Subcutaneous abdominal adipose tissue (tissue), 5 donors: ENCODE data around the gene KDELR1.

ENCODE experiments used
- H3K27ac ChIP-seq: one replicate; pipeline ENCODE4 v1.7.0; 2013; ENCODE audit warnings: low read depth, mild to moderate bottlenecking, inconsistent platforms, low read length, moderate library complexity
- H3K27me3 ChIP-seq, 5 donors: one replicate each; pipeline ENCODE4 v1.7.0; 2013; ENCODE audit warnings: low read length in 5 of 5, inconsistent platforms in 1 of 5; ENCODE audit not compliant: control insufficient read depth in 5 of 5, insufficient read depth in 4 of 5
- H3K36me3 ChIP-seq, 5 donors: one replicate each; pipeline ENCODE4 v1.7.0; 2013; ENCODE audit warnings: low read length in 5 of 5; ENCODE audit not compliant: control insufficient read depth in 5 of 5, insufficient read depth in 5 of 5
- H3K4me1 ChIP-seq, 5 donors: one replicate each; pipeline ENCODE4 v1.7.0; 2013; ENCODE audit warnings: low read length in 5 of 5, mild to moderate bottlenecking in 3 of 5, moderate library complexity in 1 of 5; ENCODE audit not compliant: control insufficient read depth in 5 of 5, insufficient read depth in 5 of 5
- H3K4me3 ChIP-seq, 5 donors: one replicate each; pipeline ENCODE4 v1.7.0; 2013; ENCODE audit warnings: low read length in 5 of 5, low read depth in 1 of 5
- H3K9ac ChIP-seq, 5 donors: one replicate each; pipeline ENCODE4 v1.7.0; 2013; ENCODE audit warnings: low read length in 5 of 5, mild to moderate bottlenecking in 4 of 5, moderate library complexity in 3 of 5
- H3K9me3 ChIP-seq, 5 donors: one replicate each; pipeline ENCODE4 v1.7.0; 2013; ENCODE audit warnings: low read length in 5 of 5; ENCODE audit not compliant: control insufficient read depth in 5 of 5
- donor health status: healthy.
- donor health status: healthy.
- donor health status: healthy.
- donor health status: healthy.
- donor health status: healthy.

The KDELR1 gene

DNA sequence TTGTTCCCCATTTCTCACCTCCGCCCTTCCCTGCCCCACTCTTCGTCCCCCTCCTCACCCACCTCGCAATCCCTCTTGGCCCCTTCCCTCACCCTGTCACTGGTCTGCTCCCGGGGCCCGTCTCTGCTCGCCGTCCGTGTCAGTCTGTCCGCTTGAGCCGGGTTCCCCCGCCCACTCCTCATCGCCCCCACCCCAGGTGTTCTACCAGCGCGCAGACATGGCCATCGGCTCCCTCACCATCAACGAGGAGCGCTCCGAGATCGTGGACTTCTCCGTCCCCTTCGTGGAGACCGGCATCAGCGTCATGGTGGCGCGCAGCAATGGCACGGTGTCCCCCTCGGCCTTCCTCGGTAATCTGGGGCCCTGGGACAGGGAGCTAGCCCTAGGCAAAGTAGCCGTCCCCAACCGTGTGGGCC lies 24.5 kb upstream of the KDELR1 start:
- no peaks in the 10 kb centered on the region for H3K9me3 ChIP-seq
- peaks cover 0 to 11% (median 0%) of the 10 kb centered on the region in 5 donors for H3K4me1 ChIP-seq
- peak overlapping the region in 3 of 5 donors; percentile 4 to 47 (median 21) for H3K4me3 ChIP-seq
- H3K36me3 ChIP-seq: no peaks in the 10 kb centered on the region
- peaks cover 0 to 16% (median 3%) of the 10 kb centered on the region in 5 donors for H3K27me3 ChIP-seq
- no peak overlapping the region for H3K27ac ChIP-seq
- no peak overlapping the region for H3K9ac ChIP-seq

DNA sequence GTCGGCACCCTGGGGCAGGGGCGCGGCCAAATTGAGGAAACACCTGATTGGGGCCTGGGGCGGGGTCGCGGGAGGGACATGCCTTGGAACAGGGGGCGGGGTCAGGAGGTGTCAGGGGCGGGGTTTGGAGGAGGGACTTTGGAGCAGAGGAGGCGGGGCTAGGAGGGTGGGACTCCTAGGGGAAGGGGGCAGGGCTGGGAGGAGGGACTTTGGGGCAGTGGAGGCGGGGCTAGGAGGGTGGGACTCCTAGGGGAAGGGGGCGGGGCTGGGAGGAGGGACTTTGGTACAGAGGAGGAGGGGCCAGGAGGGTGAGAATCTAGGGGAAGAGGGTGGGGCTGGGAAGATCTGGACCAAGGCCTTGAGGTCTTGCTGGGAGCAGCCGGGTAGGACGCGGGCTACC lies 24.0 kb upstream of the KDELR1 start:
- no peak overlapping the region for H3K9ac ChIP-seq
- H3K9me3 ChIP-seq: no peaks in the 10 kb centered on the region
- H3K27me3 ChIP-seq: peaks cover 0 to 16% (median 5%) of the 10 kb centered on the region in 5 donors
- no peaks in the 10 kb centered on the region for H3K36me3 ChIP-seq
- peaks cover 0 to 11% (median 0%) of the 10 kb centered on the region in 5 donors for H3K4me1 ChIP-seq
- H3K27ac ChIP-seq: no peak overlapping the region
- H3K4me3 ChIP-seq: peak overlapping the region in 3 of 5 donors; percentile 4 to 47 (median 21)

DNA sequence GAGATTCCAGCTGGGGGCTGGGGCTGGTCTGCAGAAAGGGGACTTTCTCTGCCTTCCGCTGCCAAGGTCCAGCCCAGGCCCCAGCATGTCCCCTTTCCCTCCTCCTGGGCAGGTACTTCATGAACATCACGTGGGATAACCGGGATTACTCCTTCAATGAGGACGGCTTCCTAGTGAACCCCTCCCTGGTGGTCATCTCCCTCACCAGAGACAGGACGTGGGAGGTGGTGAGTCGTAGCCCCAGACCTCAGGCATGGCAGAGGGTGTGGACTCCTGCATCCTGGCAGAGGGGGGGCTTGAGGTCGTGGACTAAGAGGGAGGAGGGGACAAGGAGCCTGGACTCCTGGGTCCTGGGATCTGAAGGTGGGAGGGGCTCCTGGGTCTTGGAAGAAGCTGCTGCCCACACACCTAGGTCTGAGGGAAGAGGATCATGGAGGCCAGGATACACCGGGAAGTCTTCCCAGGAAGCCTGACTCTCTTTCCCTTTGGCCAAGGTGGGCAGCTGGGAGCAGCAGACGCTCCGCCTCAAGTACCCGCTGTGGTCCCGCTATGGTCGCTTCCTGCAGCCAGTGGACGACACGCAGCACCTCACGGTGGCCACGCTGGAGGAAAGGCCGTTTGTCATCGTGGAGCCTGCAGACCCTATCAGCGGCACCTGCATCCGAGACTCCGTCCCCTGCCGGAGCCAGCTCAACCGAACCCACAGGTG lies 22.7 kb upstream of the KDELR1 start:
- Histone ChIP-seq H3K27me3 (peaks cover 0 to 16% (median 5%) of the 10 kb centered on the region in 5 donors), H3K27ac (no peak overlapping the region), H3K4me3 (no peak overlapping the region)

DNA sequence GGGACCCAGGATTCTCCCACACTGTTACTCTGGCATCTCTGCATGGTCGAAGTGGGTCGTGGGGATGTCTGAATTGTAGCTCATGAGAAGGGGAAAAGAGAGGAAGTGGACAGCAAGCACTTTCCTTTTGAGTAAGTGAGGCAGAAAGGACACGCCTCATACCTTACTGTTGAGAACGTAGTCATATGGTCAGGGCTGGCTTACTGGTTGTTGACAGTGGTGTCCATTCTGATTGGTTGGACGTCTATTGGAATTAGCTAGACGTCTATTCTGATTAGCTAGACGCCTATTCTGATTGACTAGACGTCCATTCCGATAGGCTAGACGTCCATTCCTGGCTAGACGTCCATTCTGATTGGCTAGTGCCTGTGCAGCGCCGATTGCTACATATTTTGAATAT lies 14.5 kb upstream of the KDELR1 start:
- Histone ChIP-seq H3K36me3 (no peaks in the 10 kb centered on the region), H3K9me3 (peaks cover 0 to 7% (median 4%) of the 10 kb centered on the region in 5 donors), H3K27me3 (peaks cover 0 to 4% (median 2%) of the 10 kb centered on the region in 5 donors), H3K4me1 (no peaks in the 10 kb centered on the region), H3K9ac (no peak overlapping the region), H3K4me3 (no peak overlapping the region), H3K27ac (no peak overlapping the region)

More for the DNA sequence above, 22.7 kb upstream of the KDELR1 start:
- H3K36me3 ChIP-seq: no peaks in the 10 kb centered on the region
- peaks cover 0 to 9% (median 0%) of the 10 kb centered on the region in 5 donors for H3K4me1 ChIP-seq
- no peak overlapping the region for H3K9ac ChIP-seq
- H3K9me3 ChIP-seq: no peaks in the 10 kb centered on the region

DNA sequence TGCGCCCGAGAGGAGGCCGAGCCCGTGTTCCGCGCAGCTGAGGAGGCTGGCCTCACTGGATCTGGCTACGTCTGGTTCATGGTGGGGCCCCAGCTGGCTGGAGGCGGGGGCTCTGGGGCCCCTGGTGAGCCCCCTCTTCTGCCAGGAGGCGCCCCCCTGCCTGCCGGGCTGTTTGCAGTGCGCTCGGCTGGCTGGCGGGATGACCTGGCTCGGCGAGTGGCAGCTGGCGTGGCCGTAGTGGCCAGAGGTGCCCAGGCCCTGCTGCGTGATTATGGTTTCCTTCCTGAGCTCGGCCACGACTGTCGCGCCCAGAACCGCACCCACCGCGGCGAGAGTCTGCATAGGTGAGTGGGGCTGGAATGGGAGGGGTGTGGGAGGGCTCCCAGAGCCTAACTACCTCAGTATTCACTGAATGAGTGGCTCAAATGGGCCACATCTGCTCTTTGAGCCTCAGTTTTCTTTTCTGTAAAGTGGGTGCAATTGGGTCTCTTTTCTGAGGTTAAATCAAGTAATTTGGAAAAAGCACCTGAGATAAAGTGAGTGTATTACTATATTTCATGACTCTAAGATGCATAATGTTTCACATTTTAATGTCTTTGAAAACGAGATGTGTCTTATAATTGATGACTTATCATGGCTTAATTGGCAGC lies 13.8 kb upstream of the KDELR1 start:
- H3K27me3 ChIP-seq: peaks cover 0 to 4% (median 0%) of the 10 kb centered on the region in 5 donors
- H3K4me1 ChIP-seq: peaks cover 0 to 5% (median 3%) of the 10 kb centered on the region in 5 donors
- no peak overlapping the region for H3K9ac ChIP-seq
- no peaks in the 10 kb centered on the region for H3K36me3 ChIP-seq
- no peak overlapping the region for H3K4me3 ChIP-seq
- H3K9me3 ChIP-seq: peaks cover 0 to 7% (median 4%) of the 10 kb centered on the region in 5 donors
- H3K27ac ChIP-seq: no peak overlapping the region

DNA sequence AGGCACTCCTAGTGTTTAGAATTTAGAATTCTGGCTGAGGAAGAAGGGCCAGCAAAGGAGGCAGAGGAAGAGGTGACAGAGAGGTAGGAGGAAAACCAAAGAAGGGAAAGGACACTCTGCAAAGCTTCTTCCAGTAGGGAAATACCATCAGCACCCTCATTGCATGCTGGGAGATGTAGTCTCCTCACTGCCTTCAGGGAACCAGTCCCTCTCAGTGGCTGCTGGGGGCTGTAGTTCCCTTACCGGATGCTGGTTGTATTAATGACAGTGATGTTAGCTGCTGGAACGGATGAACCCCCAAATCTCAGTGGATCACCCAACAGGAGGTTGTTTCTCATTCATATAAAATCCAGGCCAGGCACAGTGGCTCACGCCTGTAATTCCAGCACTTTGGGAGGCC lies 12.3 kb upstream of the KDELR1 start:
- H3K27me3 ChIP-seq: peaks cover 0 to 4% (median 0%) of the 10 kb centered on the region in 5 donors
- no peak overlapping the region for H3K4me3 ChIP-seq
- peaks cover 0 to 8% (median 7%) of the 10 kb centered on the region in 5 donors for H3K4me1 ChIP-seq
- no peaks in the 10 kb centered on the region for H3K36me3 ChIP-seq
- peaks cover 0 to 7% (median 4%) of the 10 kb centered on the region in 5 donors for H3K9me3 ChIP-seq
- no peak overlapping the region for H3K27ac ChIP-seq
- H3K9ac ChIP-seq: no peak overlapping the region

DNA sequence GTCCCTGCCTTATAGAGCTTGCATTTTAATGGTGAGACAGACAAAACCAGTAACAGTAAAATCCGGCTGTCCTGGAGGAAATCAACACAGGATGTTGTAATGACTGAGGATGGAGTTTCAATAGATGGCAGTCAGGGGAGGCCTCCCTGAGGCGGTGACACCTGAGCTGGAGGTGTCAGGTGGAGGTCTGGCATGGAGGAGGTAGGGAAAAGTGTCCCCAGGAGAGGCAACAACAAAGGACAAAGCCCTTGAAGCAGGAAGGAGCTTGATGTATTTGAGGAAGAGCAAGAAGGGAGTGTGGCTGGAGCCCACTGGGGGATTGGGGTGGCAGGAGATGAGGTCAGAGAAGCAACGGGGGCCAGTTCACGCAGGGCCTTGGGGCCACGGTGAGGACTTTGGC lies 9.9 kb upstream of the KDELR1 start:
- Histone ChIP-seq H3K9me3 (peaks cover 0 to 7% (median 4%) of the 10 kb centered on the region in 5 donors), H3K4me3 (no peak overlapping the region), H3K27me3 (peaks cover 15 to 20% (median 18%) of the 10 kb centered on the region in 5 donors), H3K27ac (no peak overlapping the region), H3K4me1 (peaks cover 0 to 21% (median 16%) of the 10 kb centered on the region in 5 donors), H3K36me3 (no peaks in the 10 kb centered on the region), H3K9ac (no peak overlapping the region)

DNA sequence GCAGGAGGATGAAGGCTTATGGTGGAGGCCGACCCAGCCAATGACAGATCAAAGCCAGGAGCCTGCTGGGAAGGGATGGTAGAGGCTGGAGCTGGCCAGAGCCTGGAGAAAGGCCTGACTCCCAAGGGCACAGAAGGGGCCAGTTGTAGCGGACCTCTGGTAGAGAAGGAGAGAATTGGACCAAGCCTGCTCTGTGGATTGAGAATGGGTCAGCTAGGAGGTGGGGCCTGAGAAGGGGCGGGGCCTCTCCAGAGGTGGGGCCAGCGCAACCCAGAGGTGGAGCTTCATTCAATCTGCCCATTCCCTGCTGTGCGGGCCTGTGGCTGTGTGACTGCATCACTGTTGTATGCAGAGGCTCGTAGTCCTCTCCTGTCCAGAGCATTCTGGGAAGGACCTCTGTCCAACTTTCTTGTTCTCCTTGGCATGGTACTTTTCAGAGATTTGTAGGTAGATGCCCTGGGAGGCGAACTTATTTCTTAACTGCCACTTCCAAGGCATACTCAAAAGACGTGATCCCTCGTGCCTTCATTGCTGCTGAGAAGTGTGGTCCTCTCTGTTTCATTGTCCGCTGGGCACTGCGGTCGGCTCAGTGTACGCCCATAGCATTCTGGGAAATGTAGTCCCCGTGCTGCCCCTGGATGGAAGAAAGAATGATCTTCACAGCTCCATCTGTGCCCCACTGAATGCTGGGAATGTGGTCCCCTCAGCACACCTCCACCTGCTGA lies 8.8 kb upstream of the KDELR1 start:
- H3K27me3 ChIP-seq: peaks cover 24 to 30% (median 28%) of the 10 kb centered on the region in 5 donors
- H3K9me3 ChIP-seq: no peaks in the 10 kb centered on the region
- H3K9ac ChIP-seq: peak overlapping the region in 3 of 5 donors; percentile 7 to 48 (median 20)
- H3K4me1 ChIP-seq: peaks cover 0 to 21% (median 16%) of the 10 kb centered on the region in 5 donors
- peak overlapping the region; percentile 48 to 74 (median 63) for H3K4me3 ChIP-seq
- H3K36me3 ChIP-seq: no peaks in the 10 kb centered on the region
- peak overlapping the region; percentile 24 for H3K27ac ChIP-seq

DNA sequence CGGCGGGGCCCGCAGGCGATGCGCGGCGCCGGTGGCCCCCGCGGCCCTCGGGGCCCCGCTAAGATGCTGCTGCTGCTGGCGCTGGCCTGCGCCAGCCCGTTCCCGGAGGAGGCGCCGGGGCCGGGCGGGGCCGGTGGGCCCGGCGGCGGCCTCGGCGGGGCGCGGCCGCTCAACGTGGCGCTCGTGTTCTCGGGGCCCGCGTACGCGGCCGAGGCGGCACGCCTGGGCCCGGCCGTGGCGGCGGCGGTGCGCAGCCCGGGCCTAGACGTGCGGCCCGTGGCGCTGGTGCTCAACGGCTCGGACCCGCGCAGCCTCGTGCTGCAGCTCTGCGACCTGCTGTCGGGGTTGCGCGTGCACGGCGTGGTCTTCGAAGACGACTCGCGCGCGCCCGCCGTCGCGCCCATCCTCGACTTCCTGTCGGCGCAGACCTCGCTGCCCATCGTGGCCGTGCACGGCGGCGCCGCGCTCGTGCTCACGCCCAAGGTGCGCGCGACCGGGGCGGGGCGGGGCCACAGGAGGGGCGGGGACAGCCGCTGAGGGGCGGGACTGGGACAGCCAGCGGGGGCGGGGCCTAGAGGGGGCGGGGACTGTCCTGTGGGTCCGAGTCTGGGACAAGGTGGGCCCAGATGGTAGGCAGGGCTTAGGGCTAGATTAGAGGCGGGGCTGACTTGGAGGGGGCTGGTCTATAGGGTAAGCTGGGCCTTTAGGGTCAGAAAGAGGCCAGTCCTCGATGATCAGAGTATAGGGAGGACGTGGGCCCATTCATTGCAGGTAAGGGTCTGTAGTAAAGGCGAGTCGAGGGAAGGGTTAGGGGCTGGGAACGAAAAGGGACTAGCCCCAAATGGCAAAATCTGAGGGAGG lies 7.3 kb upstream of the KDELR1 start:
- H3K9ac ChIP-seq: peak overlapping the region in 1 of 5 donors; percentile 60
- H3K36me3 ChIP-seq: no peaks in the 10 kb centered on the region

More for the DNA sequence above, 7.3 kb upstream of the KDELR1 start:
- Histone ChIP-seq H3K4me1 (peaks cover 0 to 27% (median 22%) of the 10 kb centered on the region in 5 donors), H3K27ac (no peak overlapping the region), H3K4me3 (peak overlapping the region in 4 of 5 donors; percentile 19 to 55 (median 53)), H3K9me3 (no peaks in the 10 kb centered on the region), H3K27me3 (peaks cover 34 to 43% (median 41%) of the 10 kb centered on the region in 5 donors)
